Body of pancreas (tissue), 4 donors: ENCODE results near the gene RDH14. TPM values are rescaled to one million over a fixed set of nuclear protein-coding genes. Genes with fewer than 3 reads are reported as not detected.

Experiments
- ATAC-seq: fragments of 150-250 bp; one replicate; pipeline ENCODE4 v1.9.1; 2016
- DNase-seq, 4 donors: peaks; one replicate each; pipeline ENCODE4 v3.0.0-alpha.2; 2019
- H3K27ac ChIP-seq, 4 donors: fragments of 200-600 bp; sonication (generic); 1 replicate in 3 of 4; 2 replicates in 1 of 4; pipeline versions ENCODE4 v1.5.1 to v1.6.1; 2016 to 2019; ENCODE audit warnings: mild to moderate bottlenecking in 1 of 4, mixed read lengths in 1 of 4, moderate library complexity in 1 of 4
- H3K27me3 ChIP-seq, 2 donors: fragments of 200-600 bp; sonication (generic); one replicate each; pipeline ENCODE4 v1.6.0; 2016; ENCODE audit warnings: mild to moderate bottlenecking in 1 of 2
- H3K36me3 ChIP-seq, 2 donors: fragments of 200-600 bp; sonication (generic); replicated peaks in 1 of 2; 2 replicates each; pipeline ENCODE4 v1.5.1; 2016; ENCODE audit warnings: low read depth in 2 of 2; ENCODE audit not compliant: insufficient read depth in 1 of 2
- H3K4me1 ChIP-seq: fragments of 200-600 bp; sonication (generic); one replicate; pipeline ENCODE4 v1.6.0; 2016
- H3K4me3 ChIP-seq, 2 donors: fragments of 200-600 bp; sonication (generic); 1 replicate in 1 of 2; 2 replicates in 1 of 2; pipeline ENCODE4 v1.5.1; 2016 to 2019
- H3K9me3 ChIP-seq, 3 donors: fragments of 200-600 bp; sonication (generic); 1 replicate in 2 of 3; 2 replicates in 1 of 3; pipeline ENCODE4 v1.5.1; 2016
- POLR2A ChIP-seq, 3 donors: fragments of 450-650 bp; IDR thresholded peaks; one replicate each; pipeline ENCODE4 v1.6.1; 2016; ENCODE audit warnings: antibody characterized with exemption in 3 of 3, mild to moderate bottlenecking in 2 of 3
- WGBS, 2 donors: methylation state at CpG; one replicate each; pipeline ENCODE4 v1.1.5; 2017; 5-methylcytosine and 5-hydroxymethylcytosine counted together
- intact Hi-C: fragments of 100-400 bp; cut with DNase I; formaldehyde crosslinking; loops from one replicate; pipeline ENCODE4 v1.15.1; 2023
- small RNA-seq: library from RNA; depleted of rRNA; stranded (forward); fragments of <200 nt; gene quantifications from one replicate; pipeline ENCODE3, GENCODE V24; 2016
- total RNA-seq, 2 donors: library from RNA; depleted of rRNA; stranded (reverse); fragments of >200 nt; gene quantifications; one replicate each; pipeline ENCODE4 v1.1.0, GENCODE V29; 2016
- TF ChIP-seq, protein P1 (sequence below), 7 experiments: fragments of 450-650 bp in 4 of 7; fragments of 200-600 bp in 3 of 7; sonication (generic) in 3 of 7; IDR thresholded peaks; one replicate each; pipeline ENCODE4 v1.5.1; 2016 to 2019; ENCODE audit warnings: antibody characterized with exemption in 7 of 7

Gene RDH14
- total RNA-seq, 2 donors from 2014 or later, result 11.9 to 18.4 TPM

GRCh38 chr2:18510775-18511174, 49.7 kb downstream of the RDH14 start:
- Histone ChIP-seq H3K36me3 (no peaks in the 10 kb centered on the region), H3K4me1 (no peaks in the 10 kb centered on the region), H3K27me3 (no peaks in the 10 kb centered on the region), H3K9me3 (no peaks in the 10 kb centered on the region), H3K27ac (no peak overlapping the region), H3K4me3 (no peak overlapping the region)
- no peak for DNase-seq
- TF ChIP-seq, protein P1, sequence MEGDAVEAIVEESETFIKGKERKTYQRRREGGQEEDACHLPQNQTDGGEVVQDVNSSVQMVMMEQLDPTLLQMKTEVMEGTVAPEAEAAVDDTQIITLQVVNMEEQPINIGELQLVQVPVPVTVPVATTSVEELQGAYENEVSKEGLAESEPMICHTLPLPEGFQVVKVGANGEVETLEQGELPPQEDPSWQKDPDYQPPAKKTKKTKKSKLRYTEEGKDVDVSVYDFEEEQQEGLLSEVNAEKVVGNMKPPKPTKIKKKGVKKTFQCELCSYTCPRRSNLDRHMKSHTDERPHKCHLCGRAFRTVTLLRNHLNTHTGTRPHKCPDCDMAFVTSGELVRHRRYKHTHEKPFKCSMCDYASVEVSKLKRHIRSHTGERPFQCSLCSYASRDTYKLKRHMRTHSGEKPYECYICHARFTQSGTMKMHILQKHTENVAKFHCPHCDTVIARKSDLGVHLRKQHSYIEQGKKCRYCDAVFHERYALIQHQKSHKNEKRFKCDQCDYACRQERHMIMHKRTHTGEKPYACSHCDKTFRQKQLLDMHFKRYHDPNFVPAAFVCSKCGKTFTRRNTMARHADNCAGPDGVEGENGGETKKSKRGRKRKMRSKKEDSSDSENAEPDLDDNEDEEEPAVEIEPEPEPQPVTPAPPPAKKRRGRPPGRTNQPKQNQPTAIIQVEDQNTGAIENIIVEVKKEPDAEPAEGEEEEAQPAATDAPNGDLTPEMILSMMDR (IDR thresholded peaks at IDR 0.05), result no peak
- no peak for TF ChIP-seq POLR2A (IDR thresholded peaks at IDR 0.05)
- ATAC-seq, result no peak
- 85 to 89% methylated on average over 2 of the region's 2 CpGs for WGBS, 2 donors
- intact Hi-C loops, result no loop called here

DNA sequence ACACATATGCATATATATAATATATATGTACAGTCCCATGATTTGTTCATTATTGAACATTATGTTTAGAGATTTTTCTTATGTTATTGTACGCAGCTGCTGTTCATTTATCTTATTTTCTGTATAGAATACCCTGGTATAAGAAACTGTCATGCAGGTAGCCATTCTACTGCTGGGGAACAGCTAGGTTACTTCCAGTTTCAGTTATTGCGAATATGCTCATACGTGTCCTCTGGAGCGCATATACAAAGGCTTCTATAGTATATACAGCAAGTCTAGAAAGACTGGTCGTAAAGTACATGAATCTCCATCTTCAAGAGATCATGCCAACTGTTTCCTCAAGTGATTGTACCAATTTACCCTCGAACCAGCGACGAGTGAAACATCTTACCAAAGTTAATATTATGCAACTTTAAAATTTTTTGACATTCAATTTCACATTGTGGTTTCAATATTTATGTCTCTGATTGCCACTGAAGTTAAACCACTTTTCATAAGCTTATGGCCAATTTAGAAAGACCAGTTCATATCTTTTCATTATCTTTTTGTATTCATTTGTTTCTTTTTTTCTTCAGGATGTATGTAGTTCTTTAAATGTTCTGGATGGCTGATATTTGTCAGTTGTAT, 53.5 kb downstream of the RDH14 start:
- Histone ChIP-seq H3K4me1 (no peaks in the 10 kb centered on the region), H3K27ac (no peak overlapping the region), H3K36me3 (no peaks in the 10 kb centered on the region), H3K9me3 (no peaks in the 10 kb centered on the region), H3K4me3 (no peak overlapping the region), H3K27me3 (no peaks in the 10 kb centered on the region)
- TF ChIP-seq, protein P1 (IDR thresholded peaks at IDR 0.05), result no peak
- no peak for TF ChIP-seq POLR2A (IDR thresholded peaks at IDR 0.05)
- ATAC-seq (no peak), DNase-seq (no peak)
- 78 to 83% methylated on average over 8 of the region's 8 CpGs for WGBS, 2 donors
- intact Hi-C loops, result no loop called here

DNA sequence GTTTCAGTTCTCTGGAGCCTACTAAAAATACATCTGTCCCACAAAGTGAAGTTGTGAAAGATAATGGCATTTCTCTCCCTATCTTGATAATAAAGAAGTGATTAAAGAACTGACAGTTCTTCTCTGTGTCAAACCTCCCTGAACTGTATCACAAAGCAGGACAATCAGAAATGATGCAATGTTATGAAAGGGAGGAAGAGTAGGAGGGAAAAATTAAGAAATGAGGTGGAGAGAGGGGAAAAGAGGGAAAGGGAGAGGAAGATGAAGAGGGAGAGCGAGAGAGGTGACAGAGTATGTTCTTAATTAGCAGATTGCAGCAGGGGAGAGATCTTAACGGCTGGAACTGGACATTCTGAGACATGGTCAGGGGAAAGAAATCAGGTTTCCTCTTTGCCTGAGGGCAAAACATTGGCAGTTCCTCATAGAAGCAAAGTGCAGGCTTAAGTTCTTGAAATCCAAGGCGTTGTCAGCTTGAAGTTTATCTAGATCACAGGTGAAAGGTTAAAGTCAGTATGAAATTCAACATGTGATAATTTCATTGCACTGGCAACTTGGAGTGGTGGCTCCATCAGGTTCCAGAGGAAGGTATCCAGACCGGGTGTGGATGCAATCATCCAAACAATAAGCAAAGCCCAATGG, 54.6 kb downstream of the RDH14 start:
- WGBS, 2 donors, result 43 to 56% methylated on average over 4 of the region's 4 CpGs
- DNase-seq (no peak), ATAC-seq (no peak)
- Histone ChIP-seq H3K27ac (no peak overlapping the region), H3K9me3 (no peaks in the 10 kb centered on the region), H3K4me3 (no peak overlapping the region), H3K4me1 (no peaks in the 10 kb centered on the region), H3K27me3 (no peaks in the 10 kb centered on the region), H3K36me3 (no peaks in the 10 kb centered on the region)
- intact Hi-C loops, result no loop called here
- no peak for TF ChIP-seq POLR2A (IDR thresholded peaks at IDR 0.05)
- TF ChIP-seq, protein P1 (IDR thresholded peaks at IDR 0.05), result no peak

Small RNA genes lying within 50 kb of the gene (small RNA-seq; reads per million reads assigned to genes)
- not detected for gene RNU6-1215P

Other genes with a start within 250 kb of the RDH14 start
- gene NT5C1B, start 28.9 kb upstream of the RDH14 start, total RNA-seq, result not detected